ENCODE data around the gene CELSR1. TPM values are rescaled to one million over a fixed set of nuclear protein-coding genes. Genes with fewer than 3 reads are reported as not detected.

Gene CELSR1
- total and polyA plus RNA-seq, 7 donors, result 0.23 to 5.0 (median 0.82) TPM

- H3K27me3 ChIP-seq, result peaks cover 0 to 12% (median 6%) of the 10 kb centered on the region in 3 donors
- H3K4me1 ChIP-seq, result no peaks in the 10 kb centered on the region
- no peaks in the 10 kb centered on the region for H3K9me3 ChIP-seq
- intact Hi-C loops (cut with DNase I), result no loop called here
- TF ChIP-seq, protein P1, sequence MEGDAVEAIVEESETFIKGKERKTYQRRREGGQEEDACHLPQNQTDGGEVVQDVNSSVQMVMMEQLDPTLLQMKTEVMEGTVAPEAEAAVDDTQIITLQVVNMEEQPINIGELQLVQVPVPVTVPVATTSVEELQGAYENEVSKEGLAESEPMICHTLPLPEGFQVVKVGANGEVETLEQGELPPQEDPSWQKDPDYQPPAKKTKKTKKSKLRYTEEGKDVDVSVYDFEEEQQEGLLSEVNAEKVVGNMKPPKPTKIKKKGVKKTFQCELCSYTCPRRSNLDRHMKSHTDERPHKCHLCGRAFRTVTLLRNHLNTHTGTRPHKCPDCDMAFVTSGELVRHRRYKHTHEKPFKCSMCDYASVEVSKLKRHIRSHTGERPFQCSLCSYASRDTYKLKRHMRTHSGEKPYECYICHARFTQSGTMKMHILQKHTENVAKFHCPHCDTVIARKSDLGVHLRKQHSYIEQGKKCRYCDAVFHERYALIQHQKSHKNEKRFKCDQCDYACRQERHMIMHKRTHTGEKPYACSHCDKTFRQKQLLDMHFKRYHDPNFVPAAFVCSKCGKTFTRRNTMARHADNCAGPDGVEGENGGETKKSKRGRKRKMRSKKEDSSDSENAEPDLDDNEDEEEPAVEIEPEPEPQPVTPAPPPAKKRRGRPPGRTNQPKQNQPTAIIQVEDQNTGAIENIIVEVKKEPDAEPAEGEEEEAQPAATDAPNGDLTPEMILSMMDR (IDR thresholded peaks at IDR 0.05), result no peak
- no peak for TF ChIP-seq EP300 (IDR thresholded peaks at IDR 0.05)
- no peak for TF ChIP-seq POLR2A (IDR thresholded peaks at IDR 0.05)
- TF ChIP-seq POLR2AphosphoS5 (IDR thresholded peaks at IDR 0.05), result no peak
- H3K27ac ChIP-seq, result no peak overlapping the region
- DNase-seq, result no peak
- 91 to 94% methylated on average over 5 of the region's 5 CpGs for WGBS, 2 donors
- H3K4me3 ChIP-seq, result no peak overlapping the region
- no peaks in the 10 kb centered on the region for H3K36me3 ChIP-seq
Observed at GRCh38 chr22:46447906-46448305, 89.5 kb downstream of the CELSR1 start.

- 77 to 93% methylated on average over 4 of the region's 4 CpGs for WGBS, 2 donors
- no peaks in the 10 kb centered on the region for H3K4me1 ChIP-seq
- intact Hi-C loops (cut with DNase I), result no loop called here
Observed at GRCh38 chr22:46446799-46447198, 90.6 kb downstream of the CELSR1 start.

DNA sequence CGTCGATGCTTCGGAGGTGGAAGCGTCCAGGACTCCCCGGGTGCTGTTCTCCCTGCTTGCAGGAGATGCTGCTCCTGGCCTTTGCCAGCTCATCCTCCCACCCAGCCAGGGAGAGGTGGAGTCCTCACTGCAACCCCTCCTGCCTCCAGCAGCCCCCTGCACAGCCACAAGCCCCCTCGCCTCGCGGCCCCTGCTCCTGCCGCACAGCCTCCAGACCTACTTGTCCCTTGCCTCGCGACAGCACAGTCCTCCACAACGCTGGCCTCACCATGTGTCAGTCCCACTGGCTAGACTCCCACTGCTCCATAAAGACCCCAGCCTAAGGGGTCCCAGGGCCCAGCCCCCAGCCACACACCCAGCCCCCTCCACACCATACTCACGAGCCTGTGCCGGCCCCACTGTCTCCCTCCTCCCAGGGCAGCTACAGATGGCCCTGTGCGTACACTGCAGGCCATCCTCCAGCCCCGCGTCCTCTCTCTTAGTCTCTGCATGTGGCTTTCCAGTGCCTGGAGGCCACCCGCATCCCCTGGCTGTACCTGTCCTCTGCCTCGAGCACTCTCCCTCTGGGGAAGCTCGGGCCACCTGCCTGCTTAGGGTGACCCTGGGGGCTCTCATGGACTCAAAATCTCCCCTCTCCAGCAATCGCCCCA lies 91.5 kb downstream of the CELSR1 start:
- no peaks in the 10 kb centered on the region for H3K4me1 ChIP-seq
- H3K27ac ChIP-seq, result no peak overlapping the region
- intact Hi-C loops (cut with DNase I), result no loop called here
- 89 to 95% methylated on average over 21 of the region's 21 CpGs for WGBS, 2 donors
- no peak overlapping the region for H3K4me3 ChIP-seq
- TF ChIP-seq EP300 (IDR thresholded peaks at IDR 0.05) (no peak), POLR2A (IDR thresholded peaks at IDR 0.05) (no peak), POLR2AphosphoS5 (IDR thresholded peaks at IDR 0.05) (no peak)
- TF ChIP-seq, protein P1 (IDR thresholded peaks at IDR 0.05), result no peak
- H3K9me3 ChIP-seq, result no peaks in the 10 kb centered on the region
- DNase-seq, result no peak
- peaks cover 0 to 7% (median 6%) of the 10 kb centered on the region in 3 donors for H3K27me3 ChIP-seq
- no peaks in the 10 kb centered on the region for H3K36me3 ChIP-seq

More at GRCh38 chr22:46446799-46447198, 90.6 kb downstream of the CELSR1 start:
- Histone ChIP-seq H3K36me3 (no peaks in the 10 kb centered on the region), H3K4me3 (no peak overlapping the region), H3K27me3 (peaks cover 0 to 7% (median 6%) of the 10 kb centered on the region in 3 donors), H3K9me3 (no peaks in the 10 kb centered on the region), H3K27ac (no peak overlapping the region)
- no peak for DNase-seq
- no peak for TF ChIP-seq POLR2AphosphoS5 (IDR thresholded peaks at IDR 0.05)
- TF ChIP-seq POLR2A (IDR thresholded peaks at IDR 0.05), result no peak
- TF ChIP-seq, protein P1 (IDR thresholded peaks at IDR 0.05), result no peak
- TF ChIP-seq EP300 (IDR thresholded peaks at IDR 0.05), result no peak

- TF ChIP-seq EP300 (IDR thresholded peaks at IDR 0.05) (no peak), POLR2AphosphoS5 (IDR thresholded peaks at IDR 0.05) (no peak), POLR2A (IDR thresholded peaks at IDR 0.05) (no peak)
- TF ChIP-seq, protein P1 (IDR thresholded peaks at IDR 0.05), result no peak
- 61 to 78% methylated on average over 10 of the region's 10 CpGs for WGBS, 2 donors
- no peak overlapping the region for H3K4me3 ChIP-seq
- H3K4me1 ChIP-seq, result no peaks in the 10 kb centered on the region
- no peak for DNase-seq
- H3K27me3 ChIP-seq, result no peaks in the 10 kb centered on the region
- no peaks in the 10 kb centered on the region for H3K9me3 ChIP-seq
- H3K27ac ChIP-seq, result no peak overlapping the region
- no peaks in the 10 kb centered on the region for H3K36me3 ChIP-seq
- intact Hi-C loops (cut with DNase I), result no loop called here
Observed at GRCh38 chr22:46444390-46444854, 93.0 kb downstream of the CELSR1 start.

Measured in sigmoid colon (tissue), 7 donors.